ENCODE results near the gene APEH.

APEH gene

GRCh38 chr3:49673715-49674496, at the start of gene APEH:
TSS of gene APEH (plus strand) at chr3:49674351. CDS start at chr3:49674402, 51 bp downstream.
- DNase-seq (ENCODE audit: low spot score) = peak; percentile 99

DNA sequence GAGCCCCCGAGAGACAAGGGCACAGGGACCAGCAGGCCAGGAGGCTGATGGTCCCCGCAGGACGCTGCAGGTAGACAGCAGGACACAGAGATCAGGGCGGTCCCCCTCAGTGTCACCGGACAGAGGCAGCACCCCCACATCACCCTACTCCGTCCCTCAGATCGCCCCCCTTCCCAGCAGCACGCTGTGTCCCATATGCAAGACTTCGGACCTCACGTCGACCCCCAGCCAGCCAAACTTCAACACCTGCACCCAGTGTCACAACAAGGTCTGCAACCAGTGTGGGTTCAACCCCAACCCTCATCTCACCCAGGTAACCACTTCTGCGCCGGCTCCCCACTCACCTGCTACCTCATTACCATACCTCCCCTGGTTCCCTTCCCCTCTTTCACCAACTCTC, 49.1 kb upstream of the APEH start:
- DNase-seq (ENCODE audit: low spot score) = no peak

DNA sequence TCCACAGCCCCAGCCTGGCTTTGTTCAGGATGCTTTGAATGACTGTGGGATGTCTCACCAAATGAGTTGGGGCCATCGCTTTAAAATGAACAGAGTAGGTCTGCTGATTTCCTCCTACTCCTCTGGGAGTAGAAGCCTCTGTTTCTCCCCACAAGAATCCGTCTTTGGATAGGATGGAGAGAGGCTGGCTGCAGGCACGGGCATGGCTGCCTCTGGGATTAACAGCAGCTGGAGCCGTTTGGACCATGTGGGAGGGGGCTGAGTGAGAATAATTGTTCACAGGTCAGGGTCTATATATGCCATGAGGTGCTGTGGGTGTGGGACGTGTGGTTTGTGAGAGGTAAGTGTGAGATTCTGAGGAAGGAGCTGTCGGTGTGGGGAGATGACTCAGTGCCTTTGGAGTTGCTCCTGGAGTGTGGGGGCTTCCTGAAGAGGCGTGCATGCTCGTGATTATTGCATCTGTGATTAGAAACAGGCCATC, 48.0 kb upstream of the APEH start:
- DNase-seq (ENCODE audit: low spot score) = no peak

- no peak for DNase-seq (ENCODE audit: low spot score)
Observed at GRCh38 chr3:49626796-49627195, 47.4 kb upstream of the APEH start.

GRCh38 chr3:49627634-49628033, 46.5 kb upstream of the APEH start:
- no peak for DNase-seq (ENCODE audit: low spot score)

DNA sequence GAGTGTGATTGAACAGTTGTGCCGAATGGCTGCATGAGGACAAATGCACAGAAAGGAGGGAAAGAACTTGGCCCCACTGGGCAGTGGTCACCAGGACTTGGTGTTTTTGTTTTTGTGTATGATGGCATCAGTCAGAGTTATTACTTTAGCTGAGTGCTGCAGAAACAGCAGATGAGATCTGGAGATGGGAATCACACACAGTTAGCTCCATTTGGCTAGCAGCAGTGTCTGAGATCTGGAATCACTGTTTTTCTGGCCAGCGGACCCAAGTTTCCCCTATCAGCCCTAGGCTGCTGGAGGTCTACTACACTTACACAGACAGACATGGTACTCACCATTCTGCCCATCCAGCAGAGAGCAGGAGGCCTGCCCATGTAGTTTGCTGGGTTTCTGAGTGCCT, 45.9 kb upstream of the APEH start:
- DNase-seq (ENCODE audit: low spot score) = no peak

GRCh38 chr3:49629451-49629850, 44.7 kb upstream of the APEH start:
- DNase-seq (ENCODE audit: low spot score) = no peak

GRCh38 chr3:49629866-49630265, 44.3 kb upstream of the APEH start:
- DNase-seq (ENCODE audit: low spot score) = no peak

GRCh38 chr3:49630784-49631183, 43.4 kb upstream of the APEH start:
- no peak for DNase-seq (ENCODE audit: low spot score)

- no peak for DNase-seq (ENCODE audit: low spot score)
Observed at GRCh38 chr3:49634736-49635135, 39.4 kb upstream of the APEH start.

GRCh38 chr3:49636883-49637609, 37.1 kb upstream of the APEH start:
- no peak for DNase-seq (ENCODE audit: low spot score)

DNA sequence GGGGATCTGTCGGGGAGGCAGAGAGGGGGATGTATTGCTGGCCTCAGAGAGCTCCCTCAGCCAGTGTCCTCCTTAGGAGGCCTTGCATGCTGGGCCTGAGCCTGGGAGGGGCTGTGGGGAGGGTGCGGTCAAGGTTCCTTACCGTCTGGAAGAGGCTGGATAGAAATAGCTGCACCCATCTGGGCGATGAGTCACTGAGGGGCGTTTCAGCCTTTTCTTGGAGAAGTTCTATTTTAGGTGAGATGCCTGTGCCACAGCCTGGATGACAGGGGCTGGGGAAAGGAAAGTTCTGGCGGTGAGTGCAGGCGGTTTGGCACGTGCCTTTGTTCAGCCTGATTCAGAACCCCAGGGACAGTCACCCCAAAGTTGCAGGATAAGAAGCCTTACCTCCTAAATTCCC, 35.7 kb upstream of the APEH start:
- DNase-seq (ENCODE audit: low spot score) = peak; percentile 17

DNA sequence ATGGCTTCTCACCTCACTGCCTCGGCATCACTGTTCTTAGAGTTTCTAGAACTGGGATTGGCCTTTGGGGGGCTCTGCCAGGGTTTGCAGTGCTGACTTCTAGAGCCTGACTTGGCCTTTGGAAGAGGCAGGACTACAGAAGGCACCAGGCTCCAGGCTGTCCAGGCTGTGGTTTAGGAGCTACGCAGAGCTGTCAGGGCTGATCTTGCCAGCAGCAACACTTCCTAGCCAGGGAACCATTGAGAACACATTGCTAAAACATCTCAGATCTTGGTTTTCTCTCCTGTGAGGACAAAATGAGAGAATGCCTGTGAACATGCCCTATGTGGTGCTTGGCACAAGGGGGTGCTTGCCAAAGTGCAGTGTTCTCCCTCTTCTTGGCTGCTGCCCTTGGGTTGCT, 34.6 kb upstream of the APEH start:
- DNase-seq (ENCODE audit: low spot score) = no peak

DNA sequence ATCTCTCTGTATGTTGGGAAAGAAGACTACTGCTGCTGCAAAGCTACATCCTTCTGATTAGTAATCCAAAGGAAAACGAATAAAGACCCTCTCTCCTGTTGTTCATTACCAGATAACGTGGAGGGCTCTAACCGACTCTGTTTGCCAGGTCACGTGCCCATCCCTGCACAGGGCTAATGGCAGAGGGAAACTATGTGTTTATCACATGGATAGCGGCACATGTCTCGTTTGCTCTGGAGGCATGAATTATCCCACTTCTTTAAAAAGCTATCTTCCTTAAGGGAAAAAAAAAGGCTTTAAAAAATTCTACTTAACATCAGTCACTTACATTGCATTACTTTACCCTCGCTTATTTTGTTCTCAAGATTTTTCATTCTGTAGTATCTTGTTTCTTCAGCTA, 32.9 kb upstream of the APEH start:
- no peak for DNase-seq (ENCODE audit: low spot score)

DNA sequence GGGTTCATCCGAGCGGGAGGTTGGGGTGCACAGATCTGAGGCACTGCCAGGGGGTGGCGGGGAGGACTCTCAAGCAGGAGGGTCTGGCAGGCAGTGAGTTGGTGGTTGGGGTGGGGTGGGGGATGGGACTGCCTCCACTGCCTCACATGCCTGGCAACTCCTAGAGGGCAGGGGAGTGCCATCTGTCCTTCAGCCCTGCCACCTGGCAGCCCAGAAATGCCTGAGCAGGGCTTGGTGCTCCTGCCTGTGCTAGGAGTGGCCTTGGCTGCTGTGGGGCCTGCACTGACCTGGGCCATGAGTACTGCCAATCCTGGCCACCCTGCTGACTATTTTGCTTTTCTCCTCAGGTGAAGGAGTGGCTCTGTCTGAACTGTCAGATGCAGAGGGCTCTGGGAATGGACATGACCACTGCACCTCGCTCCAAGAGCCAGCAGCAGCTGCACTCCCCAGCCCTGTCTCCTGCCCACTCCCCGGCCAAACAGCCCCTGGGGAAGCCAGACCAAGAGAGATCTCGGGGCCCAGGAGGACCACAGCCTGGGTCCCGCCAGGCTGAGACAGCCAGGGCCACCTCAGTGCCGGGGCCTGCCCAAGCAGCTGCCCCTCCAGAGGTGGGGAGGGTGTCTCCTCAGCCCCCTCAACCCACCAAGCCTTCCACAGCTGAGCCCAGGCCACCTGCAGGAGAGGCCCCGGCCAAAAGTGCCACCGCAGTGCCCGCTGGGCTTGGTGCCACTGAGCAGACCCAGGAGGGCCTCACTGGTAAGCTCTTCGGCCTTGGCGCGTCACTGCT, 32.0 kb upstream of the APEH start:
- DNase-seq (ENCODE audit: low spot score) = no peak

DNA sequence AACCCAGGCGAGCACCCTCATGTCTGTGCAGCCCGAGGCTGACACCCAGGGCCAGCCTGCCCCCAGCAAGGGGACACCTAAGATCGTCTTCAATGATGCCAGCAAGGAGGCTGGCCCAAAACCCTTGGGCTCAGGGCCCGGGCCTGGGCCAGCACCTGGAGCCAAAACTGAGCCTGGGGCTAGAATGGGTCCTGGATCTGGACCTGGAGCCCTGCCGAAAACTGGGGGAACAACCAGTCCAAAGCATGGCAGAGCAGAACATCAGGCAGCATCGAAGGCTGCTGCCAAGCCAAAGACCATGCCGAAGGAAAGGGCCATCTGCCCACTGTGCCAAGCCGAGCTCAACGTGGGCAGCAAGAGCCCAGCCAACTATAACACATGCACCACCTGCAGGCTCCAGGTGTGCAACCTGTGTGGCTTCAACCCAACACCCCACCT, 31.4 kb upstream of the APEH start:
- no peak for DNase-seq (ENCODE audit: low spot score)

DNA sequence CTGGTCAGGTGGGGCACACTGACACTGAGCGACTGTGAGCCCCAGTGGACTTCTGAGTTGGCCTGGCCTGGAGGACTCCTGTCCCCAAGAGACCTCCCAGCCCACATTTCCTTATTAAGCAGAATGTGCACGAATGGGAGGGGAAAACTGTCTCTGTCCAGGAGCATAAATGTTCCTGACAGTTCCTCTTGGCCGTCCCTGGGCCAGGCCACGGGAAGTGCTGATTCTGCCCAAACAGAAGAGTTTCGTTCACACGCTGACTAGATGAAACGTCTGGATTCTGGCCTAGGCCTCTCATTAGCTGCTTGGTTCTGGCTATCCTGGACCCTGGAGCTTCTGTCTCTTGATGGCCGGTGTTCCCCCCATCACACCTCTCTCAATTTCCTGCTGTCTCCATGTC, 29.5 kb upstream of the APEH start:
- no peak for DNase-seq (ENCODE audit: low spot score)

DNA sequence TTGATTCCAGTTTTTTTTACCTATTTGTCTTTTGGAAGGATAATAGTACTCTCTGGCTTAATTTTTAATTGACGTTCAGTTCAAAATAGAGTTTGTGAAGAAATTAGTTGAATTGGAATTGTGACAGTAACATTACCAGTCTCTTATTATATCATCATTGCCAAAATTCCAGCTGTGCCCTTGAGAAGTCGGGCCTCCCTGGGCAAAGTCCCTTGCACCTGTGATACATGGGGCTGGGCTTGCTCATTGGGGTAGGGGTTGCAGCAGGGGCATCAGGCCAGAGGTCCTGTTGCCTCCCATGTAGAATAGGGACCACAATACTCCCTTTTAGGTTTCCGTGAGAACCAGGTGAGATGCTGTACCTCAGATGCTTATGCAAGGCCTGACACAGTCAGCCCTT, 27.9 kb upstream of the APEH start:
- no peak for DNase-seq (ENCODE audit: low spot score)

DNA sequence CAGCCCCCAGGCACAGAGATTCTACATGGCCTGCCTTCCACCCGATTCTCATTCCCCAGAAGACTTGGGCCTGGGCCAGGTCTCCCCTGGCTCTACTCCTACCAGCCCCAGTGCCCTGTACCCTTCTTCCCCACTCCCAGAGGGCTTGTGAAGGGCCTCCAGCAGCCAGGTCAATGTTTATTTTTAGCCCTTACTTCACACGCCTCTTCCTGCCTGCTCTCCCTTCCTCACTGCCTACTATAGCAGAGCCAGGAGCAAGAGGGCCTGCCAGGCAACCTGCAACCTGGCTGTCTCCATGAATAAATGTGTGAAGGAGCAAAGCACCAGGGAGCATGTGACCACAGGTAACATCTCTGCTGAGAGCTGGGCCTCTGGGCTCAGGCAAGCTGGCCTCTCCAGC, 26.4 kb upstream of the APEH start:
- no peak for DNase-seq (ENCODE audit: low spot score)

DNA sequence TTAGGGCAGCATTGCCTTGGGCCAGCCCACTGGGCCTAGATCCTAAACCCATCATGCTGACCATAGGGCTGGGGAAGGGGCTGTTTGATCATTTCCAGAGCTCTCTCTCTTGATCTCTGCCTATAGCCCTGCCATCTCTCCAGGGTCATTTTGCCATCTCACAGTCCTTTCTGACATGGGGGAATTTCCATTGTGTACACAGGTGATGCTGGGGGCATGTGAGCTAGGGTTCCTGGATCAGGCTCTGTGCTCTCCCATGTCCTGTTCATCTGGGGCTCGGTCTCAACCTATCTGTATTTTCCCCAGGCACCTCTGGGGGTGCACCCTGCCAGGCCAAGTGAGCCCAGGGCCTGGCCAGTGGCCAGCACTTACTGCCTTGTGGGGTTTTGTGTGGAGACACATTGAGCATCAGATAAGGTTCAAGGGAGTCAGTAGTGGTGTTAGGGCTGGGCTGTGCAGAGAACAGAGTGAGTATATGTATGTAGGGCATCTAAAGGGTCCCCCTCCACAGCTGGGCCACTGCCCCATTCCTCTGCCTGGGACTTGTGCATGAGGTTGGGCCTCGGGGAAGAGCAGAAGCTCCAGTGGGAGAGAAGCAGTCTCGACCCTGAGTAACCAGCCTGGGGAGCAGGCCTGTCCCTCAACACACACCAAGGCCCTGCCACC, 25.7 kb upstream of the APEH start:
- no peak for DNase-seq (ENCODE audit: low spot score)

GRCh38 chr3:49649576-49649975, 24.6 kb upstream of the APEH start:
- DNase-seq (ENCODE audit: low spot score) = no peak

DNA sequence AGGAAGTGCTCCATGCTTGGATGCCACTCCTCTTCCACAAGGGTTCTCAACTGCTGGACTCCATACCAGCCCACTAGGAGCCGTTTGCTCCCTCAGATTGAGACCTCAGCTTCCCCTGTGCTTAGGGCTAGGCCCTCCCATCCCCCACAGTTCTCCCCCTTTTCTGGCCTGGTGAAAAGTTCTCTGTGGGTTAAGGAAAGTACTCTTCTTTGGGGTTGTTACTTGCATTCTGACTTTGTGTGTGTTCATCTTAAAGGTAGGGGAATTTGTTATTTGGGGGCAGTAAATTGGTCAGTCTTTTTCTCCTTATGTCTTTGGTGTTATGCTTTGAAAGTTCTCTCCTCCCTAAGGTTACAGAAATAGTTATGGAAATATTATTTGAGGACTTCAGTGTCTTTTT, 24.0 kb upstream of the APEH start:
- no peak for DNase-seq (ENCODE audit: low spot score)

All from SW480 (cell line).